ENCODE measurements around the gene ZNF69. TPM values are rescaled to one million over a fixed set of nuclear protein-coding genes. Genes with fewer than 3 reads are reported as not detected.

ZNF69 gene
- total RNA-seq, 1 experiment from 2014 or later = 6.4 TPM

GRCh38 chr19:11853358-11853757, 34.2 kb upstream of the ZNF69 start:
- Mint-ChIP-seq H3K36me3 (ENCODE audit: insufficient read depth, unreplicated experiment) (peaks cover 12% of the 10 kb centered on the region), H3K4me3 (ENCODE audit: unreplicated experiment) (no peak overlapping the region), H3K27me3 (ENCODE audit: insufficient read depth, unreplicated experiment) (no peaks in the 10 kb centered on the region), H3K4me1 (ENCODE audit: low read depth, unreplicated experiment) (peaks cover 14% of the 10 kb centered on the region), H3K27ac (ENCODE audit: unreplicated experiment) (no peak overlapping the region), H3K9me3 (ENCODE audit: unreplicated experiment) (peaks cover 19% of the 10 kb centered on the region)
- ChIA-PET POLR2A (no interaction called here), CTCF (no interaction called here)
- DNase-seq = no peak
- H3K4me1 ChIP-seq = no peaks in the 10 kb centered on the region
- no peaks in the 10 kb centered on the region for H3K36me3 ChIP-seq (ENCODE audit: control insufficient read depth, insufficient read depth, low read length)
- no peaks in the 10 kb centered on the region for H3K27me3 ChIP-seq (replicated peaks; ENCODE audit: control insufficient read depth, insufficient read depth, low read length)
- TF ChIP-seq CTCF (IDR thresholded peaks at IDR 0.05; ENCODE audit: insufficient read depth in 1 of 2, low read depth in 1 of 2, low read length in 1 of 2, severe bottlenecking in 1 of 2, unreplicated experiment in 1 of 2) = no peak
- H3K9me3 ChIP-seq = 0 out of 2 replicates have a peak, but pooled peaks cover 2% of the 10 kb centered on the region
- intact Hi-C loops (cut with micrococcal nuclease; ENCODE audit: unreplicated experiment) = no loop called here
- no TSS peak for BruUV-seq (replicated peaks)
- no peak overlapping the region for H3K4me3 ChIP-seq (ENCODE audit: low read depth, low read length)

- DNase-seq = peak; percentile 36 to 45
- H3K27me3 Mint-ChIP-seq (ENCODE audit: insufficient read depth, unreplicated experiment) = no peaks in the 10 kb centered on the region
- H3K9me3 Mint-ChIP-seq (ENCODE audit: unreplicated experiment) = peaks cover 40% of the 10 kb centered on the region
- Histone ChIP-seq H3K27me3 (replicated peaks; ENCODE audit: control insufficient read depth, insufficient read depth, low read length) (no peaks in the 10 kb centered on the region), H3K4me3 (ENCODE audit: low read depth, low read length) (no peak overlapping the region), H3K4me1 (no peaks in the 10 kb centered on the region), H3K36me3 (ENCODE audit: control insufficient read depth, insufficient read depth, low read length) (no peaks in the 10 kb centered on the region), H3K9me3 (no peaks in the 10 kb centered on the region)
- intact Hi-C loops (cut with micrococcal nuclease; ENCODE audit: unreplicated experiment) = no loop called here
- H3K4me1 Mint-ChIP-seq (ENCODE audit: low read depth, unreplicated experiment) = peaks cover 14% of the 10 kb centered on the region
- no peak overlapping the region for H3K27ac Mint-ChIP-seq (ENCODE audit: unreplicated experiment)
- ChIA-PET CTCF (interaction anchor here (0.6 to 1.6 kb wide), 3 partner anchors 45 to 59 kb away, joined by 3 to 8 read pairs (median 6); partner anchors contain the start of gene ZNF491), POLR2A (interaction anchor here (0.5 kb wide), 1 partner anchor 433 kb away, joined by 13 read pairs; no protein-coding TSS in a partner anchor)
- H3K4me3 Mint-ChIP-seq (ENCODE audit: unreplicated experiment) = no peak overlapping the region
- BruUV-seq (replicated peaks) = no TSS peak
- H3K36me3 Mint-ChIP-seq (ENCODE audit: insufficient read depth, unreplicated experiment) = peaks cover 7% of the 10 kb centered on the region
- TF ChIP-seq CTCF (IDR thresholded peaks at IDR 0.05; ENCODE audit: insufficient read depth in 1 of 2, low read depth in 1 of 2, low read length in 1 of 2, severe bottlenecking in 1 of 2, unreplicated experiment in 1 of 2) = no peak
These were observed 30.9 kb upstream of the ZNF69 start for GRCh38 chr19:11856596-11857250.

- H3K4me3 ChIP-seq (ENCODE audit: low read depth, low read length) = no peak overlapping the region
- no TSS peak for BruUV-seq (replicated peaks)
- ChIA-PET CTCF (no interaction called here), POLR2A (no interaction called here)
- no peaks in the 10 kb centered on the region for H3K27me3 ChIP-seq (replicated peaks; ENCODE audit: control insufficient read depth, insufficient read depth, low read length)
- Mint-ChIP-seq H3K4me3 (ENCODE audit: unreplicated experiment) (no peak overlapping the region), H3K36me3 (ENCODE audit: insufficient read depth, unreplicated experiment) (peaks cover 7% of the 10 kb centered on the region), H3K27me3 (ENCODE audit: insufficient read depth, unreplicated experiment) (no peaks in the 10 kb centered on the region), H3K9me3 (ENCODE audit: unreplicated experiment) (peaks cover 32% of the 10 kb centered on the region), H3K27ac (ENCODE audit: unreplicated experiment) (no peak overlapping the region), H3K4me1 (ENCODE audit: low read depth, unreplicated experiment) (peaks cover 13% of the 10 kb centered on the region)
- H3K9me3 ChIP-seq = no peaks in the 10 kb centered on the region
- H3K36me3 ChIP-seq (ENCODE audit: control insufficient read depth, insufficient read depth, low read length) = no peaks in the 10 kb centered on the region
- intact Hi-C loops (cut with micrococcal nuclease; ENCODE audit: unreplicated experiment) = no loop called here
- no peak for DNase-seq
- TF ChIP-seq CTCF (IDR thresholded peaks at IDR 0.05; ENCODE audit: insufficient read depth in 1 of 2, low read depth in 1 of 2, low read length in 1 of 2, severe bottlenecking in 1 of 2, unreplicated experiment in 1 of 2) = no peak
- H3K4me1 ChIP-seq = no peaks in the 10 kb centered on the region
These were observed 26.9 kb upstream of the ZNF69 start for GRCh38 chr19:11860721-11861120.

Data from Caco-2 (cell line).